K562 (cell line): Measurements from ENCODE around the gene OR52B6. TPM values are rescaled to one million over a fixed set of nuclear protein-coding genes. Genes with fewer than 3 reads are reported as not detected.
A peak's percentile ranks its signal among the peaks of the same experiment; 100 is the strongest.

Experiments
- CBX8 ChIP-seq: fragments of 200-600 bp; sonication (generic); IDR thresholded peaks from 2 replicates; pipeline ENCODE4 v1.6.1; 2012; ENCODE audit warnings: borderline replicate concordance, mixed run types, low read depth, mild to moderate bottlenecking, moderate library complexity, mixed read lengths, low read length, control low read depth, inconsistent platforms; ENCODE audit not compliant: poor library complexity, severe bottlenecking; ENCODE audit errors: extremely low read depth
- ELF4 ChIP-seq: fragments of 450-650 bp; formaldehyde crosslinking; IDR thresholded peaks from 2 replicates; pipeline ENCODE4 v1.4.0; 2022; ENCODE audit warnings: missing genetic modification characterization
- FUS ChIP-seq: fragments of 200-400 bp; formaldehyde crosslinking; optimal IDR thresholded peaks from 2 replicates; pipeline ENCODE3; 2017; ENCODE audit warnings: low read depth, low read length
- KHSRP ChIP-seq: fragments of 450-650 bp; IDR thresholded peaks from 2 replicates; pipeline ENCODE4 v1.6.1; 2017
- OTX1 ChIP-seq: fragments of 450-650 bp; formaldehyde crosslinking; IDR thresholded peaks from 2 replicates; pipeline ENCODE4 v1.4.0; 2022; ENCODE audit warnings: mild to moderate bottlenecking
- POLR2B ChIP-seq: fragments of 450-650 bp; IDR thresholded peaks from 2 replicates; pipeline ENCODE4 v1.6.1; 2018; ENCODE audit warnings: low read depth; ENCODE audit not compliant: partially characterized antibody
- POLR3G ChIP-seq: IDR thresholded peaks from 2 replicates; pipeline ENCODE4 v1.6.1; 2011; ENCODE audit not compliant: insufficient read length, insufficient replicate concordance; ENCODE audit errors: extremely low read depth
- SFPQ ChIP-seq: fragments of 200-400 bp; formaldehyde crosslinking; IDR thresholded peaks from 2 replicates; pipeline ENCODE4 v1.6.1; 2017; ENCODE audit warnings: mild to moderate bottlenecking, low read depth, low read length, moderate library complexity
- SMAD4 ChIP-seq: fragments of 250-450 bp; sonication (Bioruptor Pico); conservative IDR thresholded peaks from 2 replicates; pipeline ENCODE4 v1.8.0; 2021; ENCODE audit warnings: inconsistent platforms, mild to moderate bottlenecking, moderate library complexity
- TFAP4 ChIP-seq: sonication (generic); formaldehyde crosslinking; IDR thresholded peaks from 2 replicates; pipeline ENCODE4 v1.8.0; 2022; ENCODE audit warnings: missing genetic modification reagents, mild to moderate bottlenecking, moderate library complexity, borderline replicate concordance
- ZBTB9 ChIP-seq: fragments of 450-650 bp; formaldehyde crosslinking; IDR thresholded peaks from 2 replicates; pipeline ENCODE4 v1.4.0; 2020; ENCODE audit warnings: mild to moderate bottlenecking, moderate library complexity
- ZNF224 ChIP-seq: sonication (generic); formaldehyde crosslinking; IDR thresholded peaks from 2 replicates; pipeline ENCODE4 v1.8.0; 2022; ENCODE audit warnings: mild to moderate bottlenecking, missing genetic modification reagents
- polyA plus RNA-seq, 8 experiments: library from polyadenylated mRNA; depleted of rRNA in 4 of 8; stranded (reverse) in 5 of 8; unstranded in 3 of 8; fragments of >200 nt; fragmentation: Nextera tagmentation in 2 of 8; fragmentation: Illumina TruSeq in 1 of 8; extraction: Ambion mirVana in 2 of 8; extraction: Trizol in 1 of 8; gene quantifications; 2 replicates each; pipeline versions ENCODE4 v1.2.1 to v1.2.3, GENCODE V29; 2011 to 2014; ENCODE audit warnings: inconsistent platforms in 1 of 8, missing spikeins in 1 of 8
- total RNA-seq, 7 experiments: library from RNA; depleted of rRNA in 6 of 7; stranded (reverse); fragments of >200 nt in 6 of 7; fragmentation: Illumina TruSeq in 2 of 7; extraction: Trizol in 2 of 7; gene quantifications; 2 replicates each; pipeline versions ENCODE4 v1.2.1 to v1.2.3, GENCODE V29; 2011 to 2021; ENCODE audit warnings: low replicate concordance in 1 of 7
- TF ChIP-seq, protein P1 (sequence below), 3 experiments: IDR thresholded peaks in 2 of 3; conservative IDR thresholded peaks in 1 of 3; 2 replicates each; pipeline ENCODE4 v1.5.1; 2011 to 2012; ENCODE audit warnings: low read length in 3 of 3, mild to moderate bottlenecking in 3 of 3, control low read depth in 2 of 3, improper control_type of control experiment in 1 of 3, inconsistent platforms in 1 of 3, low read depth in 1 of 3, mixed read lengths in 1 of 3, moderate library complexity in 1 of 3; ENCODE audit not compliant: insufficient read depth in 2 of 3
- TF ChIP-seq, protein P2 (sequence below): fragments of 250-450 bp; sonication (Bioruptor Pico); IDR thresholded peaks from 2 replicates; pipeline ENCODE4 v1.5.0; 2021; ENCODE audit warnings: mild to moderate bottlenecking, moderate library complexity
- TF ChIP-seq, protein P3 (sequence below): sonication (generic); formaldehyde crosslinking; IDR thresholded peaks from 2 replicates; pipeline ENCODE4 v1.8.1; 2023; ENCODE audit warnings: mild to moderate bottlenecking, missing genetic modification reagents

Gene OR52B6
- total and polyA plus RNA-seq, 9 of the 15 experiments (the other 6 are each of a cell fraction or from before 2014, with no cell fraction given), result not detected

GRCh38 chr11:5600374-5600851, 19.7 kb downstream of the OR52B6 start (continued):
- TF ChIP-seq TFAP4 (CRISPR knock-in tag) (peak; percentile 21; the same call in 1 of the 2 replicates), ELF4 (no peak), FUS (no peak), SMAD4 (peak; percentile 39; the same call in 1 of the 2 replicates), CBX8 (no peak), OTX1 (CRISPR knock-in tag) (no peak), ZBTB9 (no peak), ZNF224 (CRISPR knock-in tag) (no peak), KHSRP (no peak), SFPQ (no peak), POLR3G (no peak), POLR2B (no peak)
- TF ChIP-seq, protein P1, sequence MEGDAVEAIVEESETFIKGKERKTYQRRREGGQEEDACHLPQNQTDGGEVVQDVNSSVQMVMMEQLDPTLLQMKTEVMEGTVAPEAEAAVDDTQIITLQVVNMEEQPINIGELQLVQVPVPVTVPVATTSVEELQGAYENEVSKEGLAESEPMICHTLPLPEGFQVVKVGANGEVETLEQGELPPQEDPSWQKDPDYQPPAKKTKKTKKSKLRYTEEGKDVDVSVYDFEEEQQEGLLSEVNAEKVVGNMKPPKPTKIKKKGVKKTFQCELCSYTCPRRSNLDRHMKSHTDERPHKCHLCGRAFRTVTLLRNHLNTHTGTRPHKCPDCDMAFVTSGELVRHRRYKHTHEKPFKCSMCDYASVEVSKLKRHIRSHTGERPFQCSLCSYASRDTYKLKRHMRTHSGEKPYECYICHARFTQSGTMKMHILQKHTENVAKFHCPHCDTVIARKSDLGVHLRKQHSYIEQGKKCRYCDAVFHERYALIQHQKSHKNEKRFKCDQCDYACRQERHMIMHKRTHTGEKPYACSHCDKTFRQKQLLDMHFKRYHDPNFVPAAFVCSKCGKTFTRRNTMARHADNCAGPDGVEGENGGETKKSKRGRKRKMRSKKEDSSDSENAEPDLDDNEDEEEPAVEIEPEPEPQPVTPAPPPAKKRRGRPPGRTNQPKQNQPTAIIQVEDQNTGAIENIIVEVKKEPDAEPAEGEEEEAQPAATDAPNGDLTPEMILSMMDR (IDR thresholded peaks at IDR 0.05 in 2 of 3, conservative IDR thresholded peaks at IDR 0.05 in 1 of 3; ENCODE audit: insufficient read depth in 2 of 3, low read depth in 1 of 3, low read length in 3 of 3), result peak; percentile 91 to 99 (median 99)
- TF ChIP-seq, protein P2, sequence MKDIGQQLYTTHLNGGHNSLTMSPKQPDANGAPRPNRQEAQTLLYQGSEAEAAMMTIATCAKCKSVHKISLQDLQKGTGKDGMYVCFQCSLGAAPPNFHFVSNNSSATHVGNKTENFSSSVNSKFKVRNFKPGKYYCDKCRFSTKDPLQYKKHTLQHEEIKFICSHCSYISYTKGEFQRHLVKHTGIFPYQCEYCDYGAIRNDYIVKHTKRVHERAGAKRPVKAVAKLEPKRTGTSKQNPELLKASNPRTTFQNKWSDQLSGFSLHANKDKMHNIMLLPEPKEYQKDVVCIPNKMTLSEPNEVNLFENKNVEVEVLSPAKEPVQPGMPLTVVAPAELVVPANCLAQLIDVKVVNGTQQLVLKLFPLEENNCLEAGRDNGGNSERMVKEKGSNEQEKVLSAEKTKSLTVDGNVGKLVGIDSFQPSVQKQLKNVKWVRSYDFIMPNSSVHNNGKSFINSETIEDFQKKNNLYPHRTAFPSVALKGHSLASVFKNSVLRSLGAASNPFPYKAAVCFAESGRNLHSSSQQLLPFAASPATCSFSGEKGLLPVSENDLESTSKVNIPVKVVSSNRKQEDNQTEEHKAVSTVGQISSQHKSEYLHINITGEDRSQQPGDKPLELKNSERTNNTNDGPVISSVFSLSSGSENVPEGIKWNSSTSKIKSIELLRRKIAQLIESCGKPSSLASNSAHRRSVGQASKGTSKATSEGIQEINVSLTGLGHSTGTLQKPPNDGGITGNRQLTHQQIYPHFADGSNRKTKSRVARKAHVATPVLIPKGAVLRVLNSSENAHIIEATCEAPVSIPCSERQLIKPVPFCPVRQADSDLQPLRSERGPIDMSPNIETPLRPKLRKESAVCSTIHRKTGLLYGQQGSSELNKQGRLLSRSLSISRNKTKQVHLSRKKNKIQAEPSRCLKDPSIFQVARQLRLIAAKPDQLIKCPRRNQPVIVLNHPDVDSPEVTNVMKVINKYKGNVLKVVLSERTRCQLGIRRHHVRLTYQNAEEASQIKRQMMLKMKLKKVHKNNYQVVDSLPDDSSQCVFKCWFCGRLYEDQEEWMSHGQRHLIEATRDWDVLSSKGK (CRISPR knock-in tag), result no peak
- TF ChIP-seq, protein P3, sequence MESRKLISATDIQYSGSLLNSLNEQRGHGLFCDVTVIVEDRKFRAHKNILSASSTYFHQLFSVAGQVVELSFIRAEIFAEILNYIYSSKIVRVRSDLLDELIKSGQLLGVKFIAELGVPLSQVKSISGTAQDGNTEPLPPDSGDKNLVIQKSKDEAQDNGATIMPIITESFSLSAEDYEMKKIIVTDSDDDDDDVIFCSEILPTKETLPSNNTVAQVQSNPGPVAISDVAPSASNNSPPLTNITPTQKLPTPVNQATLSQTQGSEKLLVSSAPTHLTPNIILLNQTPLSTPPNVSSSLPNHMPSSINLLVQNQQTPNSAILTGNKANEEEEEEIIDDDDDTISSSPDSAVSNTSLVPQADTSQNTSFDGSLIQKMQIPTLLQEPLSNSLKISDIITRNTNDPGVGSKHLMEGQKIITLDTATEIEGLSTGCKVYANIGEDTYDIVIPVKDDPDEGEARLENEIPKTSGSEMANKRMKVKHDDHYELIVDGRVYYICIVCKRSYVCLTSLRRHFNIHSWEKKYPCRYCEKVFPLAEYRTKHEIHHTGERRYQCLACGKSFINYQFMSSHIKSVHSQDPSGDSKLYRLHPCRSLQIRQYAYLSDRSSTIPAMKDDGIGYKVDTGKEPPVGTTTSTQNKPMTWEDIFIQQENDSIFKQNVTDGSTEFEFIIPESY, result no peak
